Psoas muscle (tissue), 8 donors: ENCODE measurements around the gene SPEG. TPM values are rescaled to one million over a fixed set of nuclear protein-coding genes. Genes with fewer than 3 reads are reported as not detected.

Source experiments
- ATAC-seq, 4 donors: fragments of 200-7000 bp; cut with Tn5 transposase; one replicate each; pipeline ENCODE4 v1.9.1; 2020; ENCODE audit warnings: moderate library complexity in 3 of 4, mild to moderate bottlenecking in 2 of 4
- DNase-seq, 2 donors: peaks; one replicate each; pipeline ENCODE4 v3.0.0-alpha.2; 2020
- H3K27ac ChIP-seq: fragments of 200-600 bp; one replicate; pipeline ENCODE4 v1.8.0; 2022
- H3K27me3 ChIP-seq, 3 donors: fragments of 200-600 bp in 1 of 3; one replicate each; pipeline versions ENCODE4 v1.6.1 to v1.8.0; 2013 to 2022; ENCODE audit warnings: low read length in 2 of 3, mild to moderate bottlenecking in 2 of 3, moderate library complexity in 1 of 3; ENCODE audit not compliant: insufficient read depth in 3 of 3
- H3K36me3 ChIP-seq, 2 donors: fragments of 200-600 bp in 1 of 2; one replicate each; pipeline versions ENCODE4 v1.6.1 to v1.8.0; 2013 to 2022; ENCODE audit warnings: low read depth in 1 of 2, mild to moderate bottlenecking in 1 of 2, moderate library complexity in 1 of 2; ENCODE audit not compliant: insufficient read depth in 1 of 2
- H3K4me1 ChIP-seq: fragments of 200-600 bp; one replicate; pipeline ENCODE4 v1.8.0; 2022
- H3K4me3 ChIP-seq: fragments of 200-600 bp; one replicate; pipeline ENCODE4 v1.8.0; 2022; ENCODE audit warnings: mild to moderate bottlenecking
- H3K9me3 ChIP-seq: fragments of 200-600 bp; one replicate; pipeline ENCODE4 v1.8.0; 2022
- WGBS, 3 donors: extraction: QIAGEN DNeasy Blood & Tissue Kit; methylation state at CpG; one replicate each; pipeline versions ENCODE4 v1.1.6 to v1.1.7; 2013; 5-methylcytosine and 5-hydroxymethylcytosine counted together
- intact Hi-C, 2 donors: fragments of 100-400 bp; cut with DNase I; formaldehyde crosslinking; loops; one replicate each; pipeline versions ENCODE4 v1.11.0 to v1.14.2; 2022
- polyA plus RNA-seq, 3 donors: library from polyadenylated mRNA; stranded (reverse); fragments of 200-250 nt; gene quantifications; one replicate each; pipeline ENCODE4 v1.2.3, GENCODE V29; 2013
- total RNA-seq, 4 donors: library from RNA; stranded (reverse); fragmentation: NEBNext Ultra II Directional in 2 of 4; extraction: Animal tissue kit (Norgen Biotek cat#: 25700) in 2 of 4; gene quantifications; one replicate each; pipeline versions ENCODE4 v1.2.1 to v1.2.4, GENCODE V29; 2021 to 2023
- TF ChIP-seq, protein P1 (sequence below): fragments of 200-600 bp; IDR thresholded peaks from one replicate; pipeline ENCODE4 v1.8.0; 2022; ENCODE audit warnings: antibody characterized with exemption
- donor health status: healthy with polysubstance abuse.
- donor health status: DM: no; HTN: no; CAD: no; lungs with moderate emphysema.
- donor health status: Bipolar disorder and iron deficiency.
- donor health status: healthy.
- donor health status: DM: yes; HTN: yes; CAD: no.
- donor health status: DM: no; HTN: no; CAD: no.
- donor health status: DM: no; HTN: no; CAD: no.
- donor health status: DM: yes; HTN: yes; CAD: no.

SPEG gene
- total and polyA plus RNA-seq, 7 donors = 34.8 to 419 (median 239) TPM

DNA sequence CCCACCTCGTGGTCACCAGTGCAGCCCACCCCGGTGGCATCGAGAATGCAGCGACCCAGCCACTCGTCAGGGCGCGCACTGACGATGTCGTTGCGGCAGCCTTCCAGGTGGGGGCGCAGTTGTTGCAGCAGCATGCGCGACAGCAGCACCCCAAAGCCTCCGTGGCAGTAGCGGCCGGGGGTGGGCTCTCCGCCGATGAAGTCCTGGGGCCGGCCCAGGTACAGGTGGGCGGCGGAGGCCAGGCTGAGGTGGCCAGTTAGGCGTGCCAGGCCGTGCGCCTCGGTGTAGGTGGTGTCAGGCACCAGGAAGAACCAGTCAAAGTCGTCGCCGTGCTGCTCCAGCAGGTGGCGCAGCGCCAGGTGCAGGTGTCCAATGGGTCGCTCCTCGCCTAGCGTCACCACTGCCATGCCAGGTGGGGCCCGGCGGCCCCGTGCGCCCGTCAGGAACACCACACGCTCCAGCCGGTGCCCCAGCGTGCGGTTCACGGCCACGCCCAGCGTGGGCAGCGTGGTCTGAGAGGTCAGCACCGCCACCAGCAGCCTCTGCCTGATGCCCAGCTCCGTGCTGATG lies 107.1 kb downstream of the SPEG start:
- Histone ChIP-seq H3K4me1 (peaks cover 23% of the 10 kb centered on the region), H3K4me3 (peak overlapping the region; percentile 38), H3K9me3 (no peaks in the 10 kb centered on the region), H3K27ac (no peak overlapping the region), H3K36me3 (peaks cover 0 to 29% of the 10 kb centered on the region in 2 donors), H3K27me3 (no peaks in the 10 kb centered on the region)
- WGBS, 3 donors = 14 to 22% (median 15%) methylated on average over 47 to 48 of the region's 48 CpGs
- peak; percentile 74 to 87 for DNase-seq
- TF ChIP-seq, protein P1, sequence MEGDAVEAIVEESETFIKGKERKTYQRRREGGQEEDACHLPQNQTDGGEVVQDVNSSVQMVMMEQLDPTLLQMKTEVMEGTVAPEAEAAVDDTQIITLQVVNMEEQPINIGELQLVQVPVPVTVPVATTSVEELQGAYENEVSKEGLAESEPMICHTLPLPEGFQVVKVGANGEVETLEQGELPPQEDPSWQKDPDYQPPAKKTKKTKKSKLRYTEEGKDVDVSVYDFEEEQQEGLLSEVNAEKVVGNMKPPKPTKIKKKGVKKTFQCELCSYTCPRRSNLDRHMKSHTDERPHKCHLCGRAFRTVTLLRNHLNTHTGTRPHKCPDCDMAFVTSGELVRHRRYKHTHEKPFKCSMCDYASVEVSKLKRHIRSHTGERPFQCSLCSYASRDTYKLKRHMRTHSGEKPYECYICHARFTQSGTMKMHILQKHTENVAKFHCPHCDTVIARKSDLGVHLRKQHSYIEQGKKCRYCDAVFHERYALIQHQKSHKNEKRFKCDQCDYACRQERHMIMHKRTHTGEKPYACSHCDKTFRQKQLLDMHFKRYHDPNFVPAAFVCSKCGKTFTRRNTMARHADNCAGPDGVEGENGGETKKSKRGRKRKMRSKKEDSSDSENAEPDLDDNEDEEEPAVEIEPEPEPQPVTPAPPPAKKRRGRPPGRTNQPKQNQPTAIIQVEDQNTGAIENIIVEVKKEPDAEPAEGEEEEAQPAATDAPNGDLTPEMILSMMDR = peak; percentile 80
- intact Hi-C loops = loop anchor here (2.0 to 10.0 kb wide), 3 partner anchors 101 to 367 kb away; partner anchors contain the start of genes CNPPD1 (in 1 of the 2), RETREG2 (in 1 of the 2) and SLC23A3 (in 1 of the 2)
- ATAC-seq = peak; percentile 30 to 49 (median 31)

- ATAC-seq = peak; percentile 25 to 56 (median 45)
Measured at GRCh38 chr2:219542931-219543595, 108.4 kb downstream of the SPEG start.

GRCh38 chr2:219543596-219544358 lies 109.1 kb downstream of the SPEG start, which contains the start of the genes CHPF and TMEM198:
TSS of gene CHPF (minus strand) at chr2:219543809. CDS start at chr2:219543538, 271 bp downstream.
TSS of gene TMEM198 (plus strand) at chr2:219544028. CDS start at chr2:219544728, 700 bp downstream.
- H3K4me1 ChIP-seq = peaks cover 23% of the 10 kb centered on the region
- H3K4me3 ChIP-seq = peak within 1 kb of the TSS; percentile 79
- TF ChIP-seq, protein P1 = no peak
- intact Hi-C loops = loop anchor here (2.0 to 10.0 kb wide), 3 partner anchors 99 to 369 kb away; partner anchors contain the start of genes CNPPD1 (in 1 of the 2), RETREG2 (in 1 of the 2) and SLC23A3 (in 1 of the 2)
- peak; percentile 91 to 93 (median 92) for ATAC-seq
- H3K27me3 ChIP-seq = no peaks in the 10 kb centered on the region
- H3K36me3 ChIP-seq = peaks cover 0 to 27% of the 10 kb centered on the region in 2 donors
- peak within 1 kb of the TSS; percentile 94 for H3K27ac ChIP-seq
- H3K9me3 ChIP-seq = no peaks in the 10 kb centered on the region
- peak; percentile 98 to 99 for DNase-seq
- WGBS, 3 donors = 0 to 1% (median 1%) methylated on average over 29 to 75 of the region's 75 CpGs

More at GRCh38 chr2:219542931-219543595, 108.4 kb downstream of the SPEG start:
- DNase-seq = peak in 1 of 2 donors; percentile 69
- intact Hi-C loops = loop anchor here (2.0 to 10.0 kb wide), 3 partner anchors 100 to 368 kb away; partner anchors contain the start of genes CNPPD1 (in 1 of the 2), RETREG2 (in 1 of the 2) and SLC23A3 (in 1 of the 2)
- H3K4me3 ChIP-seq = peak overlapping the region; percentile 79
- H3K9me3 ChIP-seq = no peaks in the 10 kb centered on the region
- peaks cover 23% of the 10 kb centered on the region for H3K4me1 ChIP-seq
- H3K27me3 ChIP-seq = no peaks in the 10 kb centered on the region
- 0 to 1% (median 1%) methylated on average over 47 to 66 of the region's 66 CpGs for WGBS, 3 donors
- H3K27ac ChIP-seq = peak overlapping the region; percentile 94
- TF ChIP-seq, protein P1 = no peak
- peaks cover 0 to 29% of the 10 kb centered on the region in 2 donors for H3K36me3 ChIP-seq

- Histone ChIP-seq H3K9me3 (no peaks in the 10 kb centered on the region), H3K36me3 (peaks cover 0 to 19% of the 10 kb centered on the region in 2 donors), H3K4me3 (peak overlapping the region; percentile 79), H3K27ac (peak overlapping the region; percentile 94), H3K27me3 (no peaks in the 10 kb centered on the region), H3K4me1 (peaks cover 23% of the 10 kb centered on the region)
- TF ChIP-seq, protein P1 = no peak
- intact Hi-C loops = loop anchor here (5.0 to 10.0 kb wide), 2 partner anchors 143 to 370 kb away; partner anchors contain the start of genes CNPPD1 (in 1 of the 2), RETREG2 (in 1 of the 2) and SLC23A3 (in 1 of the 2)
- DNase-seq = no peak
- 38 to 51% (median 38%) methylated on average over 9 of the region's 9 CpGs for whole genome bisulfite sequencing, 3 donors
- no peak for ATAC-seq
Measured at GRCh38 chr2:219544567-219544966, 109.9 kb downstream of the SPEG start.
